OCI-LY3 (cell line): ENCODE results near the gene ADGRL1.

Source experiments
- H2AFZ ChIP-seq: fragments of 200-600, 300-600 bp; shearing (Covaris generic); 2 replicates; pipeline ENCODE4 v1.6.0; 2014; ENCODE audit warnings: antibody characterized with exemption, low read depth, low read length
- H3K27ac ChIP-seq: fragments of 200-600, 300-600 bp; sonication (generic); 2 replicates; pipeline ENCODE4 v1.5.1; 2014; ENCODE audit warnings: mild to moderate bottlenecking, low read length, moderate library complexity, mixed read lengths
- H3K27me3 ChIP-seq: fragments of 200-600, 300-600 bp; sonication (generic); 2 replicates; pipeline ENCODE4 v1.6.1; 2014; ENCODE audit warnings: low read depth, low read length, mixed read lengths
- H3K36me3 ChIP-seq: fragments of 200-600, 300-600 bp; sonication (generic); replicated peaks from 2 replicates; pipeline ENCODE3; 2014; ENCODE audit warnings: low read depth, low read length, mixed read lengths
- H3K4me1 ChIP-seq: fragments of 300-600, 200-600 bp; sonication (generic); 2 replicates; pipeline ENCODE4 v1.6.1; 2014; ENCODE audit warnings: low read length, mixed read lengths
- H3K4me2 ChIP-seq: fragments of 200-600, 300-600 bp; sonication (generic); 2 replicates; pipeline ENCODE4 v1.6.1; 2014; ENCODE audit warnings: low read length, mixed read lengths
- H3K4me3 ChIP-seq: fragments of 300-600, 200-600 bp; sonication (generic); 2 replicates; pipeline ENCODE4 v1.5.1; 2014; ENCODE audit warnings: antibody characterized with exemption, mild to moderate bottlenecking, low read length, moderate library complexity
- H3K79me2 ChIP-seq: fragments of 300-600, 200-600 bp; shearing (Covaris generic); 2 replicates; pipeline ENCODE4 v1.6.1; 2014; ENCODE audit warnings: mild to moderate bottlenecking, low read length, mixed read lengths
- H3K9ac ChIP-seq: fragments of 300-600, 200-600 bp; shearing (Covaris generic); 2 replicates; pipeline ENCODE4 v1.6.0; 2014; ENCODE audit warnings: mild to moderate bottlenecking, low read length, moderate library complexity
- H3K9me3 ChIP-seq: fragments of 200-600, 300-600 bp; shearing (Covaris generic); 2 replicates; pipeline ENCODE4 v1.6.1; 2014; ENCODE audit warnings: low read length, mixed read lengths; ENCODE audit not compliant: insufficient read depth
- H4K20me1 ChIP-seq: fragments of 200-600, 300-600 bp; sonication (generic); 2 replicates; pipeline ENCODE4 v1.6.1; 2016; ENCODE audit warnings: low read length, mixed read lengths; ENCODE audit not compliant: insufficient read depth
- CTCF ChIP-seq: fragments of 200-600, 300-600 bp; sonication (generic); IDR thresholded peaks from 2 replicates; pipeline ENCODE4 v1.5.1; 2014; ENCODE audit warnings: antibody characterized with exemption, low read length, low read depth
- EZH2phosphoT487 ChIP-seq: fragments of 200-600 bp; shearing (Covaris generic); IDR thresholded peaks from 2 replicates; pipeline ENCODE4 v1.6.1; 2018; ENCODE audit warnings: antibody characterized with exemption, mixed run types, low read depth

The ADGRL1 gene

GRCh38 chr19:14164082-14164481, 41.9 kb downstream of the ADGRL1 start:
- no peak overlapping the region for H3K4me2 ChIP-seq
- H3K27me3 ChIP-seq, result peaks cover 3% of the 10 kb centered on the region; the same call in 1 of the 2 replicates
- no peak for TF ChIP-seq CTCF
- no peak for TF ChIP-seq EZH2phosphoT487
- no peaks in the 10 kb centered on the region for H3K9me3 ChIP-seq
- H3K79me2 ChIP-seq, result no peaks in the 10 kb centered on the region
- H2AFZ ChIP-seq, result no peak overlapping the region
- no peaks in the 10 kb centered on the region for H4K20me1 ChIP-seq
- H3K36me3 ChIP-seq, result no peaks in the 10 kb centered on the region
- no peak overlapping the region for H3K4me3 ChIP-seq
- H3K9ac ChIP-seq, result no peak overlapping the region
- peaks cover 9% of the 10 kb centered on the region; the same call in 1 of the 2 replicates for H3K4me1 ChIP-seq
- H3K27ac ChIP-seq, result no peak overlapping the region

GRCh38 chr19:14162871-14163297, 43.1 kb downstream of the ADGRL1 start:
- no peak overlapping the region for H3K4me2 ChIP-seq
- peaks cover 3% of the 10 kb centered on the region; the same call in 1 of the 2 replicates for H3K27me3 ChIP-seq
- H3K79me2 ChIP-seq, result no peaks in the 10 kb centered on the region
- H4K20me1 ChIP-seq, result no peaks in the 10 kb centered on the region
- H3K4me1 ChIP-seq, result peaks cover 9% of the 10 kb centered on the region; the same call in 1 of the 2 replicates
- no peak overlapping the region for H3K27ac ChIP-seq
- no peak overlapping the region for H2AFZ ChIP-seq
- no peak for TF ChIP-seq EZH2phosphoT487
- no peak for TF ChIP-seq CTCF
- no peak overlapping the region for H3K9ac ChIP-seq
- H3K4me3 ChIP-seq, result no peak overlapping the region
- H3K36me3 ChIP-seq, result no peaks in the 10 kb centered on the region
- no peaks in the 10 kb centered on the region for H3K9me3 ChIP-seq

DNA sequence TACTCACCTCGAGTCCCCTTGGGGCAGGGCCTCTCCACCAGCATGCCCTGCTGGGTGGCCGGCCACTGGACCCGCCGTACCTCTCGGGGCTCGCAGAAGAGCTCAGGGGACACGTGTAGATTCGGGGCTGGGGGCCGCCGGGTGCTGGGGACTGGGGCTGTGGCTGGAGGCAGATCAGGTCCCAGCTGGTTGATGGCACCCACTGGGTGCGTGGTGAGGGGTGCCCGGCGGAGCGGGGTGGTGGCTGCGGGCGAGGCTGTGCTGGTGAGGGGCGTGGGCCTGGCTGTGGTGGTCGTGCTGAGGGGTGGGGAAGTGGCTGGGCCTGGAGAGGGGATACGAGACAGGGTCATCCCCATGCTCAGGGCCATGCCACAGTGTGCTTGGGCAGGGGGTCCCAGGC, 44.7 kb downstream of the ADGRL1 start:
- Histone ChIP-seq H3K36me3 (no peaks in the 10 kb centered on the region), H3K4me2 (no peak overlapping the region), H4K20me1 (no peaks in the 10 kb centered on the region), H3K27me3 (no peaks in the 10 kb centered on the region), H3K9ac (no peak overlapping the region), H3K4me1 (peaks cover 9% of the 10 kb centered on the region; the same call in 1 of the 2 replicates), H2AFZ (no peak overlapping the region), H3K9me3 (no peaks in the 10 kb centered on the region), H3K4me3 (no peak overlapping the region), H3K79me2 (no peaks in the 10 kb centered on the region), H3K27ac (no peak overlapping the region)
- no peak for TF ChIP-seq EZH2phosphoT487
- no peak for TF ChIP-seq CTCF

DNA sequence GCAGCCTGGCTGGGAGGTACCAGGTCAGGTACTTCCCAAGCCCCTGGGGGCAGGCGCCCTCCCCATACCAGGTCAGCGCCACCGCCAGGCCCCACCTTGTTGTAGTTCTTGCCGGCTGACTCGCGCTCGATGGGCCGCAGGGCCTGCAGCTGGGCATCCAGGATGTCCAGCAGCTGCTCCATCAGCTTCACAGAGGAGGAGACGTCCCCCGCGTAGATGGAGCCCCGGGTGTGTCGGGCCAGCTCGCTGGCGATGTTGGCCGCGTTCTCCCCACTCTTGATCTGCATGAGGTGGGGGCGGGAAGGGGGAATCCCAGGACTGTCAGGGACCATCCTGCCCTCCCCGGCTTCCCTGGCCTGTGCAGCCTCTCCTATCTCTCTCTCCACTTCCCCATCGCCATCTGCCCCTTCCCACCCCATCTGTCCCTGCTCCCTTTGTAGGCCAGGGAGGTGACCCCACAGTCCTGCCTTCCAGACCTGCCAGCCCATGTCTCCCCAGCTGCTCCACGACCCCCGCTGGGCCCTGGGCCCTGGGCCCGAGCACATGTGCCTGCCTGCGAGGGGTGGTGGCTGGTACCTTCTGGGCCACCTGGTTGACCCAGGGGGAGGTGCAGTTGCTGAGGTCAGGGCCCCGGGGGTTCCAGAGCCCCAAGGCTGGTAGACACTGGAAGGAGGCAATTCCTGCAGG, 45.8 kb downstream of the ADGRL1 start:
- Histone ChIP-seq H3K36me3 (no peaks in the 10 kb centered on the region), H3K4me2 (no peak overlapping the region), H3K9ac (no peak overlapping the region), H4K20me1 (no peaks in the 10 kb centered on the region), H3K79me2 (no peaks in the 10 kb centered on the region), H3K4me3 (no peak overlapping the region), H2AFZ (no peak overlapping the region), H3K27me3 (no peaks in the 10 kb centered on the region), H3K27ac (no peak overlapping the region), H3K4me1 (peaks cover 9% of the 10 kb centered on the region; the same call in 1 of the 2 replicates), H3K9me3 (no peaks in the 10 kb centered on the region)
- no peak for TF ChIP-seq EZH2phosphoT487
- TF ChIP-seq CTCF, result no peak
